GM12878 (cell line): ENCODE measurements around the gene RFC1. TPM values are rescaled to one million over a fixed set of nuclear protein-coding genes. Genes with fewer than 3 reads are reported as not detected.

ENCODE experiments used
- ATAC-seq: fragments of 200-7000 bp; cut with Tn5 transposase; 3 replicates; pipeline ENCODE4 v1.9.1; 2020; ENCODE audit warnings: mild to moderate bottlenecking, moderate library complexity
- BruUV-seq: library from RNA; stranded (reverse); fragments of 400-500 nt; replicated peaks from 2 replicates; lab custom pipeline; 2021; lab: Mats Ljungman, UMichigan
- CTCF ChIA-PET: fragments of 300-600 bp; sonication (Branson Sonifier 250); formaldehyde crosslinking; extraction: SDS; loops from one replicate; lab custom pipeline; 2021; ENCODE audit warnings: inconsistent platforms; lab: Yijun Ruan, JAX
- POLR2A ChIA-PET: fragments of 350-600 bp; formaldehyde crosslinking; extraction: SDS; loops from one replicate; lab custom pipeline; 2021; ENCODE audit warnings: inconsistent platforms; lab: Charles Lee
- RAD21 ChIA-PET: fragments of 300-600 bp; sonication (Branson Sonifier 250); formaldehyde crosslinking; loops from one replicate; lab custom pipeline; 2023; ENCODE audit warnings: antibody characterized with exemption; ENCODE audit not compliant: unreplicated experiment; lab: Charles Lee
- SMC1A ChIA-PET: fragments of 300-600 bp; sonication (Branson Sonifier 250); formaldehyde crosslinking; loops from one replicate; lab custom pipeline; 2023; ENCODE audit not compliant: unreplicated experiment, uncharacterized antibody; lab: Charles Lee
- DNase-seq: peaks from one replicate; pipeline ENCODE4 v3.0.0-alpha.2; 2011; ENCODE audit warnings: low read depth, low spot score
- FAIRE-seq: peaks from 3 replicates; lab custom pipeline; 2011; peaks lifted over from hg19 to GRCh38; lab: Jason Lieb, UNC
- H2AFZ ChIP-seq: 2 replicates; pipeline ENCODE4 v1.6.0; 2011; ENCODE audit warnings: low read depth, low read length, control low read depth; ENCODE audit not compliant: control insufficient read depth
- H3K27ac ChIP-seq: 2 replicates; pipeline ENCODE4 v1.5.1; 2011; ENCODE audit warnings: control low read depth; ENCODE audit not compliant: control insufficient read depth, insufficient read depth
- H3K27me3 ChIP-seq, 2 experiments: replicated peaks in 1 of 2; 2 replicates each; pipeline versions ENCODE4 v1.6.0 to v1.6.1; 2011; ENCODE audit warnings: low read length in 1 of 2; ENCODE audit not compliant: control insufficient read depth in 2 of 2, insufficient read depth in 2 of 2
- H3K36me3 ChIP-seq, 2 experiments: 2 replicates each; pipeline ENCODE4 v1.5.1; 2011; ENCODE audit warnings: low read length in 1 of 2; ENCODE audit not compliant: control insufficient read depth in 2 of 2, insufficient read depth in 2 of 2
- H3K4me1 ChIP-seq: 2 replicates; pipeline ENCODE4 v1.6.1; 2011; ENCODE audit warnings: mild to moderate bottlenecking, low read length, moderate library complexity, mixed read lengths; ENCODE audit not compliant: control insufficient read depth, insufficient read depth
- H3K4me2 ChIP-seq: 2 replicates; pipeline ENCODE4 v1.6.0; 2011; ENCODE audit warnings: control low read depth; ENCODE audit not compliant: control insufficient read depth, insufficient read depth
- H3K4me3 ChIP-seq: fragments of 200-600 bp; sonication (generic); 2 replicates; pipeline ENCODE4 v1.5.1; 2016
- H3K79me2 ChIP-seq: 2 replicates; pipeline ENCODE4 v1.6.0; 2011; ENCODE audit warnings: low read length; ENCODE audit not compliant: control insufficient read depth, insufficient read depth
- H3K9ac ChIP-seq: 2 replicates; pipeline ENCODE4 v1.8.0; 2011; ENCODE audit warnings: low read length, control low read depth, mixed read lengths; ENCODE audit not compliant: control insufficient read depth, insufficient read depth
- H3K9me3 ChIP-seq: replicated peaks from 3 replicates; pipeline ENCODE4 v1.5.1; 2011; ENCODE audit warnings: mild to moderate bottlenecking, low read length; ENCODE audit not compliant: control insufficient read depth, insufficient read depth
- H4K20me1 ChIP-seq: 2 replicates; pipeline ENCODE4 v1.6.0; 2011; ENCODE audit not compliant: control insufficient read depth, insufficient read depth
- CBFB ChIP-seq: IDR thresholded peaks from 2 replicates; pipeline ENCODE4 v1.6.1; 2016; ENCODE audit warnings: antibody characterized with exemption, low read depth
- CREB1 ChIP-seq: IDR thresholded peaks from 2 replicates; pipeline ENCODE4 v1.6.1; 2012; ENCODE audit warnings: low read depth, mild to moderate bottlenecking, inconsistent platforms
- DPF2 ChIP-seq: fragments of 450-650 bp; IDR thresholded peaks from 2 replicates; pipeline ENCODE4 v1.6.1; 2017; ENCODE audit warnings: mild to moderate bottlenecking
- ELK1 ChIP-seq: IDR thresholded peaks from 2 replicates; pipeline ENCODE4 v1.6.1; 2012; ENCODE audit warnings: low read depth, low read length, improper control_type of control experiment
- ETV6 ChIP-seq, 2 experiments: fragments of 450-650 bp in 1 of 2; IDR thresholded peaks in 1 of 2; conservative IDR thresholded peaks in 1 of 2; 2 replicates each; pipeline ENCODE4 v1.6.1; 2014; ENCODE audit warnings: antibody characterized with exemption in 1 of 2, borderline replicate concordance in 1 of 2, low read depth in 1 of 2, mild to moderate bottlenecking in 1 of 2, moderate library complexity in 1 of 2
- IRF4 ChIP-seq: IDR thresholded peaks from 2 replicates; pipeline ENCODE4 v1.6.1; 2011; ENCODE audit warnings: low read depth, low read length
- MYB ChIP-seq: fragments of 150-350 bp; IDR thresholded peaks from 2 replicates; pipeline ENCODE4 v1.6.1; 2014; ENCODE audit warnings: mild to moderate bottlenecking, low read depth, low read length, borderline replicate concordance
- NFIC ChIP-seq: IDR thresholded peaks from 2 replicates; pipeline ENCODE4 v1.6.1; 2012; ENCODE audit warnings: low read depth, mild to moderate bottlenecking, inconsistent platforms, low read length, moderate library complexity
- NFYA ChIP-seq: IDR thresholded peaks from 2 replicates; pipeline ENCODE4 v1.6.1; 2011; ENCODE audit warnings: low read depth, mild to moderate bottlenecking, low read length, improper control_type of control experiment, borderline replicate concordance
- RAD51 ChIP-seq: fragments of 450-650 bp; IDR thresholded peaks from 2 replicates; pipeline ENCODE4 v1.6.1; 2016; ENCODE audit warnings: moderate library complexity, mild to moderate bottlenecking, inconsistent platforms
- RFX5 ChIP-seq: IDR thresholded peaks from 2 replicates; pipeline ENCODE4 v1.6.1; 2011; ENCODE audit warnings: low read depth, low read length, improper control_type of control experiment
- RUNX3 ChIP-seq: IDR thresholded peaks from 2 replicates; pipeline ENCODE4 v1.6.1; 2012; ENCODE audit warnings: low read length, inconsistent platforms
- SREBF2 ChIP-seq: IDR thresholded peaks from 2 replicates; pipeline ENCODE4 v1.6.1; 2012; ENCODE audit warnings: mild to moderate bottlenecking, low read length
- TARDBP ChIP-seq: IDR thresholded peaks from 2 replicates; pipeline ENCODE4 v1.6.1; 2016; ENCODE audit warnings: borderline replicate concordance
- ZBED1 ChIP-seq: IDR thresholded peaks from 2 replicates; pipeline ENCODE4 v1.6.1; 2016; ENCODE audit warnings: borderline replicate concordance
- WGBS: methylation state at CpG from one replicate; pipeline ENCODE4 v1.1.6; 2016; ENCODE audit warnings: low lambda C conversion rate; ENCODE audit not compliant: insufficient replicate concordance, insufficient coverage; ENCODE audit errors: missing lambda C conversion rate; 5-methylcytosine and 5-hydroxymethylcytosine counted together
- in situ Hi-C: fragments of 300-500 bp; cut with MboI; formaldehyde crosslinking; loops from 9 replicates; pipeline ENCODE4 v1.14.3; 2018; ENCODE audit warnings: mixed read lengths
- intact Hi-C: fragments of 100-400 bp; cut with micrococcal nuclease; formaldehyde crosslinking; loops from one replicate; pipeline ENCODE4 v1.14.2; 2022; ENCODE audit not compliant: unreplicated experiment
- polyA plus RNA-seq, 11 experiments: library from polyadenylated mRNA; depleted of rRNA in 4 of 11; unstranded in 6 of 11; stranded (reverse) in 5 of 11; fragments of >200 nt; fragmentation: Nextera tagmentation in 4 of 11; fragmentation: Illumina TruSeq in 1 of 11; extraction: Ambion mirVana in 4 of 11; extraction: Trizol in 1 of 11; gene quantifications; 1 replicate in 1 of 11; 2 replicates in 10 of 11; pipeline versions ENCODE4 v1.2.1 to v1.2.3, GENCODE V29; 2011 to 2016; ENCODE audit warnings: inconsistent platforms in 2 of 11, missing spikeins in 2 of 11, low read depth in 1 of 11
- total RNA-seq, 4 experiments: library from RNA; depleted of rRNA in 3 of 4; stranded (reverse); fragments of >200 nt in 3 of 4; fragmentation: Illumina TruSeq in 1 of 4; extraction: Trizol in 1 of 4; gene quantifications; 2 replicates each; pipeline versions ENCODE4 v1.2.1 to v1.2.3, GENCODE V29; 2013 to 2021

The RFC1 gene
- total and polyA plus RNA-seq, 10 of the 15 experiments (the other 5 are each of a cell fraction or from before 2014, with no cell fraction given): 22.5 to 67.8 (median 40.3) TPM

- Histone ChIP-seq H3K27ac (peak overlapping the region; percentile 68), H3K4me1 (peaks cover 3% of the 10 kb centered on the region), H3K4me3 (peak overlapping the region; percentile 89), H3K9ac (peak overlapping the region; percentile 75), H3K27me3 (no peaks in the 10 kb centered on the region), H3K79me2 (peaks cover 44% of the 10 kb centered on the region), H4K20me1 (no peaks in the 10 kb centered on the region), H2AFZ (no peak overlapping the region), H3K36me3 (no peaks in the 10 kb centered on the region; a peak in 1 of 4 replicates), H3K4me2 (peak overlapping the region; percentile 75), H3K9me3 (no peaks in the 10 kb centered on the region)
- intact Hi-C loops (no loop called here), in situ Hi-C loops (loop anchor here (25.0 kb wide), 1 partner anchor 1822 kb away; no protein-coding TSS in a partner anchor)
- POLR2A ChIA-PET: interaction anchor here (0.6 to 4.4 kb wide), 7 partner anchors 10 to 702 kb away, joined by 3 to 27 read pairs (median 6); partner anchors contain the start of genes LIAS and RPL9
- SMC1A ChIA-PET: interaction anchor here (0.6 to 5.6 kb wide), 13 partner anchors 11 to 1266 kb away, joined by 3 to 51 read pairs (median 4); no protein-coding TSS in a partner anchor
- TF ChIP-seq NFIC: no peak
- no peak for TF ChIP-seq ELK1
- TF ChIP-seq ZBED1: no peak
- TF ChIP-seq TARDBP: no peak
- TF ChIP-seq CREB1: no peak
- no peak for TF ChIP-seq SREBF2
- no peak for TF ChIP-seq DPF2
- no peak for TF ChIP-seq ETV6 (conservative IDR thresholded peaks at IDR 0.05 in 1 of 2, IDR thresholded peaks at IDR 0.05 in 1 of 2; ENCODE audit: borderline replicate concordance in 1 of 2, low read depth in 1 of 2)
- TF ChIP-seq RUNX3: no peak
- TF ChIP-seq RFX5: no peak
- no peak for TF ChIP-seq IRF4
- TF ChIP-seq NFYA: no peak
- TF ChIP-seq RAD51: no peak
- no peak for TF ChIP-seq CBFB
- TF ChIP-seq MYB: no peak
- 6% methylated on average over 7 of the region's 7 CpGs for WGBS
- ATAC-seq (peak; percentile 2; the same call in 1 of the 3 replicates), DNase-seq (no peak), FAIRE-seq (no peak)
- RAD21 ChIA-PET: interaction anchor here (0.7 to 3.8 kb wide), 10 partner anchors 8 to 604 kb away, joined by 3 to 18 read pairs (median 4); partner anchors contain the start of gene TLR10
- CTCF ChIA-PET: interaction anchor here (0.7 to 1.6 kb wide), 5 partner anchors 12 to 95 kb away, joined by 3 to 5 read pairs (median 4); no protein-coding TSS in a partner anchor
- BruUV-seq: no TSS peak
Observed at GRCh38 chr4:39365360-39365759, 802 bp downstream of the RFC1 start.
